ENCODE data around the gene NUDT9. TPM values are rescaled to one million over a fixed set of nuclear protein-coding genes. Genes with fewer than 3 reads are reported as not detected.
A peak's percentile ranks its signal among the peaks of the same experiment; 100 is the strongest.
"Not testable (repeated sequence)": the region's sequence is repeated elsewhere in the genome, so short reads cannot be mapped to it uniquely, and the experiment has no call there.

Gene NUDT9
- total RNA-seq, 1 experiment from 2014 or later = 14.7 TPM

GRCh38 chr4:87391576-87392054 lies 30.8 kb upstream of the NUDT9 start:
- Histone ChIP-seq H3K4me3 (ENCODE audit: low read length) (peak overlapping the region; percentile 76), H4K20me1 (ENCODE audit: low read length) (no peaks in the 10 kb centered on the region)
- CTCF ChIA-PET = no interaction called here

DNA sequence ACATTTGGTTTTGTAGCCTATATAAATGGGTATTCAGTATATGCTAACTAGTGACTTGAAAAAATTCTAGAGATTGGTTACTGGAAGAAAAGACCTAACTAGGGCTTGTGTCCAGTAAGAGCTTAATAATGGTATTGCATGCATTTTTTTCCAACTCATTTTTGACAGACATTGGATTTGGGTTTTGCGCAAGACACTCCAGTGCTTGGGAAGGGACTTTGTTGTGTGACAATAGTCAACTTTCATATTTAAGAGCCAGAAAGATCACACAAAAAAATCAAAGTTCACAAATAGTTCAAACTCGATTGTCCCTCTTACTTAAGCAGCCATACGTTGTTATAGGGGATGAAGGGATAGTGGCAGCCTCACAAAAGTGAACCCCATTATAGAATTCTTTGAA lies 30.2 kb upstream of the NUDT9 start:
- H2AFZ ChIP-seq (ENCODE audit: low read length) = peak overlapping the region; percentile 98; the same call in 1 of the 2 replicates
- no peak for ATAC-seq
- intact Hi-C loops (cut with micrococcal nuclease) = no loop called here
- no peak for DNase-seq
- no peaks in the 10 kb centered on the region for H3K9me2 ChIP-seq (replicated peaks; ENCODE audit: low read length)
- no peaks in the 10 kb centered on the region for H3K4me1 ChIP-seq (ENCODE audit: insufficient read depth, low read length)
- TF ChIP-seq EZH2phosphoT487 (IDR thresholded peaks at IDR 0.05; ENCODE audit: borderline replicate concordance, low read length) (no peak), EZH2 (IDR thresholded peaks at IDR 0.05; ENCODE audit: low read length, unreplicated experiment) (no peak)
- TF ChIP-seq, protein P1, sequence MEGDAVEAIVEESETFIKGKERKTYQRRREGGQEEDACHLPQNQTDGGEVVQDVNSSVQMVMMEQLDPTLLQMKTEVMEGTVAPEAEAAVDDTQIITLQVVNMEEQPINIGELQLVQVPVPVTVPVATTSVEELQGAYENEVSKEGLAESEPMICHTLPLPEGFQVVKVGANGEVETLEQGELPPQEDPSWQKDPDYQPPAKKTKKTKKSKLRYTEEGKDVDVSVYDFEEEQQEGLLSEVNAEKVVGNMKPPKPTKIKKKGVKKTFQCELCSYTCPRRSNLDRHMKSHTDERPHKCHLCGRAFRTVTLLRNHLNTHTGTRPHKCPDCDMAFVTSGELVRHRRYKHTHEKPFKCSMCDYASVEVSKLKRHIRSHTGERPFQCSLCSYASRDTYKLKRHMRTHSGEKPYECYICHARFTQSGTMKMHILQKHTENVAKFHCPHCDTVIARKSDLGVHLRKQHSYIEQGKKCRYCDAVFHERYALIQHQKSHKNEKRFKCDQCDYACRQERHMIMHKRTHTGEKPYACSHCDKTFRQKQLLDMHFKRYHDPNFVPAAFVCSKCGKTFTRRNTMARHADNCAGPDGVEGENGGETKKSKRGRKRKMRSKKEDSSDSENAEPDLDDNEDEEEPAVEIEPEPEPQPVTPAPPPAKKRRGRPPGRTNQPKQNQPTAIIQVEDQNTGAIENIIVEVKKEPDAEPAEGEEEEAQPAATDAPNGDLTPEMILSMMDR (conservative IDR thresholded peaks at IDR 0.05; ENCODE audit: low read depth, low read length) = no peak
- no peaks in the 10 kb centered on the region for H3K27me3 ChIP-seq (ENCODE audit: low read length)
- CTCF ChIA-PET = no interaction called here
- H4K20me1 ChIP-seq (ENCODE audit: low read length) = no peaks in the 10 kb centered on the region
- no peaks in the 10 kb centered on the region for H3K36me3 ChIP-seq (ENCODE audit: low read depth, low read length)
- POLR2A ChIA-PET (ENCODE audit: unreplicated experiment) = no interaction called here
- no peak overlapping the region for H3K27ac ChIP-seq (ENCODE audit: low read length)
- H3K79me2 ChIP-seq (ENCODE audit: low read length) = no peaks in the 10 kb centered on the region
- no peak overlapping the region for H3K9ac ChIP-seq (ENCODE audit: low read length)
- no peaks in the 10 kb centered on the region for H3F3A ChIP-seq (ENCODE audit: low read length, unreplicated experiment)
- no peak overlapping the region for H3K4me3 ChIP-seq (ENCODE audit: low read length)
- no peaks in the 10 kb centered on the region for H3K9me3 ChIP-seq (ENCODE audit: low read length)
- BruUV-seq (replicated peaks) = no TSS peak
- H3K4me2 ChIP-seq (ENCODE audit: low read length) = peak overlapping the region; percentile 90; the same call in 1 of the 2 replicates

More at GRCh38 chr4:87391576-87392054, 30.8 kb upstream of the NUDT9 start:
- H3K4me2 ChIP-seq (ENCODE audit: low read length) = peak overlapping the region; percentile 90
- no peaks in the 10 kb centered on the region for H3K36me3 ChIP-seq (ENCODE audit: low read depth, low read length)
- DNase-seq (no peak), ATAC-seq (peak; percentile 32)
- no peaks in the 10 kb centered on the region for H3K79me2 ChIP-seq (ENCODE audit: low read length)
- H3F3A ChIP-seq (ENCODE audit: low read length, unreplicated experiment) = no peaks in the 10 kb centered on the region
- H3K27me3 ChIP-seq (ENCODE audit: low read length) = no peaks in the 10 kb centered on the region
- TF ChIP-seq EZH2phosphoT487 (IDR thresholded peaks at IDR 0.05; ENCODE audit: borderline replicate concordance, low read length) = no peak
- no peak for TF ChIP-seq EZH2 (IDR thresholded peaks at IDR 0.05; ENCODE audit: low read length, unreplicated experiment)
- TF ChIP-seq, protein P1 (conservative IDR thresholded peaks at IDR 0.05; ENCODE audit: low read depth, low read length) = 0 out of 2 replicates have a peak, but pooled peaks have one; percentile 1
- no peaks in the 10 kb centered on the region for H3K4me1 ChIP-seq (ENCODE audit: insufficient read depth, low read length)
- H2AFZ ChIP-seq (ENCODE audit: low read length) = peak overlapping the region; percentile 98
- 0 out of 2 replicates have a peak overlapping the region, but pooled peaks have one; percentile 9 for H3K27ac ChIP-seq (ENCODE audit: low read length)
- no peaks in the 10 kb centered on the region for H3K9me2 ChIP-seq (replicated peaks; ENCODE audit: low read length)
- H3K9ac ChIP-seq (ENCODE audit: low read length) = peak overlapping the region; percentile 64
- no TSS peak for BruUV-seq (replicated peaks)
- POLR2A ChIA-PET (ENCODE audit: unreplicated experiment) = no interaction called here
- intact Hi-C loops (cut with micrococcal nuclease) = loop anchor here (2.0 kb wide), 1 partner anchor 27 kb away; no protein-coding TSS in a partner anchor
- H3K9me3 ChIP-seq (ENCODE audit: low read length) = no peaks in the 10 kb centered on the region

- POLR2A ChIA-PET (ENCODE audit: unreplicated experiment); H2AFZ ChIP-seq (ENCODE audit: low read length); H3K27ac ChIP-seq (ENCODE audit: low read length); H3K4me2 ChIP-seq (ENCODE audit: low read length); intact Hi-C loops (cut with micrococcal nuclease); H3F3A ChIP-seq (ENCODE audit: low read length, unreplicated experiment); H3K79me2 ChIP-seq (ENCODE audit: low read length); CTCF ChIA-PET; H3K4me1 ChIP-seq (ENCODE audit: insufficient read depth, low read length); H3K27me3 ChIP-seq (ENCODE audit: low read length); BruUV-seq (replicated peaks); ATAC-seq; DNase-seq; H4K20me1 ChIP-seq (ENCODE audit: low read length); H3K36me3 ChIP-seq (ENCODE audit: low read depth, low read length); H3K9me3 ChIP-seq (ENCODE audit: low read length); H3K9me2 ChIP-seq (replicated peaks; ENCODE audit: low read length); H3K4me3 ChIP-seq (ENCODE audit: low read length); H3K9ac ChIP-seq (ENCODE audit: low read length): not testable (repeated sequence)
Measured at GRCh38 chr4:87395073-87395472, 27.3 kb upstream of the NUDT9 start.

DNA sequence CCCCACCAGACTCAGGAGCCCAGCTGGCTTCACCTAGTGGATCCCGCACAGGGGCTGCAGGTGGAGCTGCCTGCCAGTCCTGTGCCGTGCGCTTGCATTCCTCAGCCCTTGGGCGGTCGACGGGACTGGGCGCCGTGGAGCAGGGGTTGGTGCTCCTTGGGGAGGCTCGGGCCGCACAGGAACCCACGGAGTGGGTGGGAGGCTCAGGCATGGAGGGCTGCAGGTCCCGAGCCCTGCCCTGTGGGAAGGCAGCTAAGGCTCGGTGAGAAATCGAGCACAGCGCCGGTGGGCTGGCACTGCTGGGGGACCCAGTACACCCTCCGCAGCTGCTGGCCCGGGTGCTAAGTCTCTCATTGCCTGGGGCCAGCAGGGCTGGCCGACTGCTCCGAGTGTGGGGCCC lies 26.5 kb upstream of the NUDT9 start:
- H3K9me2 ChIP-seq (replicated peaks; ENCODE audit: low read length); DNase-seq; H3K36me3 ChIP-seq (ENCODE audit: low read depth, low read length); H3K79me2 ChIP-seq (ENCODE audit: low read length); H3K27me3 ChIP-seq (ENCODE audit: low read length); ATAC-seq; H4K20me1 ChIP-seq (ENCODE audit: low read length); intact Hi-C loops (cut with micrococcal nuclease); H3K27ac ChIP-seq (ENCODE audit: low read length); BruUV-seq (replicated peaks); H3F3A ChIP-seq (ENCODE audit: low read length, unreplicated experiment); H3K9ac ChIP-seq (ENCODE audit: low read length); H3K4me3 ChIP-seq (ENCODE audit: low read length); POLR2A ChIA-PET (ENCODE audit: unreplicated experiment); H2AFZ ChIP-seq (ENCODE audit: low read length); H3K4me2 ChIP-seq (ENCODE audit: low read length); H3K4me1 ChIP-seq (ENCODE audit: insufficient read depth, low read length); H3K9me3 ChIP-seq (ENCODE audit: low read length); CTCF ChIA-PET: not testable (repeated sequence)
